HCT116 (cell line): Measurements from ENCODE around the gene TMEM94. TPM values are rescaled to one million over a fixed set of nuclear protein-coding genes. Genes with fewer than 3 reads are reported as not detected.

Source experiments
- ATAC-seq: fragments of 200-7000 bp; cut with Tn5 transposase; 2 replicates; pipeline ENCODE4 v1.9.1; 2020; ENCODE audit warnings: mild to moderate bottlenecking, moderate library complexity
- BruUV-seq: library from RNA; stranded (reverse); fragments of 400-500 nt; replicated peaks from 2 replicates; lab custom pipeline; 2021; lab: Mats Ljungman, UMichigan
- CTCF ChIA-PET: fragments of 300-600 bp; sonication (Branson Sonifier 250); formaldehyde crosslinking; loops from one replicate; lab custom pipeline; 2021; ENCODE audit warnings: antibody characterized with exemption; lab: Charles Lee
- POLR2A ChIA-PET: fragments of 300-600, 350-600 bp; sonication (Branson Sonifier 250); formaldehyde crosslinking; loops from one replicate; lab custom pipeline; 2021; ENCODE audit warnings: antibody characterized with exemption; lab: Charles Lee
- RAD21 ChIA-PET, 2 experiments: fragments of 300-600 bp; sonication (Branson Sonifier 250); formaldehyde crosslinking; loops; one replicate each; lab custom pipeline; 2023; ENCODE audit warnings: low total read pairs in 2 of 2; ENCODE audit not compliant: uncharacterized antibody in 2 of 2, unreplicated experiment in 2 of 2, low non-redundant PET in 1 of 2; lab: Charles Lee
- DNase-seq: peaks from one replicate; pipeline ENCODE4 v3.0.0-alpha.2; 2010; ENCODE audit warnings: low read depth, low spot score
- H2AFZ ChIP-seq: fragments of 200-600 bp; shearing (Covaris generic), sonication (generic); 2 replicates; pipeline ENCODE4 v1.6.1; 2017; ENCODE audit warnings: low read depth, mixed run types, mixed read lengths, antibody characterized with exemption, low read length; ENCODE audit not compliant: poor library complexity, severe bottlenecking
- H3K27ac ChIP-seq: 2 replicates; pipeline ENCODE4 v1.5.1; 2012; ENCODE audit warnings: low read depth, low read length
- H3K27me3 ChIP-seq: fragments of 200-600 bp; sonication (generic); 2 replicates; pipeline ENCODE4 v1.6.1; 2016; ENCODE audit warnings: mixed run types, low read length, mixed read lengths; ENCODE audit not compliant: insufficient read depth
- H3K36me3 ChIP-seq, 2 experiments: fragments of 200-500 bp in 1 of 2; fragments of 200-600 bp in 1 of 2; sonication (Bioruptor generic) in 1 of 2; sonication (generic) in 1 of 2; 2 replicates each; pipeline versions ENCODE4 v1.5.1 to v1.6.1; 2014 to 2016; ENCODE audit warnings: low read length in 2 of 2, inconsistent platforms in 1 of 2, mixed read lengths in 1 of 2, mixed run types in 1 of 2; ENCODE audit not compliant: insufficient read depth in 2 of 2, control insufficient read depth in 1 of 2
- H3K4me1 ChIP-seq, 2 experiments: fragments of 200-600 bp in 1 of 2; sonication (generic) in 1 of 2; 2 replicates each; pipeline versions ENCODE4 v1.5.1 to v1.6.1; 2012 to 2017; ENCODE audit warnings: low read length in 2 of 2, inconsistent platforms in 1 of 2, mild to moderate bottlenecking in 1 of 2, mixed read lengths in 1 of 2, mixed run types in 1 of 2, moderate library complexity in 1 of 2; ENCODE audit not compliant: insufficient read depth in 2 of 2, control insufficient read depth in 1 of 2
- H3K4me2 ChIP-seq: fragments of 200-600 bp; sonication (generic); 2 replicates; pipeline ENCODE4 v1.6.1; 2017; ENCODE audit warnings: mixed run types, low read length, mixed read lengths
- H3K4me3 ChIP-seq, 2 experiments: fragments of 200-600 bp in 1 of 2; sonication (generic) in 1 of 2; replicated peaks in 1 of 2; 2 replicates each; pipeline ENCODE4 v1.5.1; 2011 to 2016; ENCODE audit warnings: low read length in 2 of 2, control low read depth in 1 of 2, low read depth in 1 of 2, mild to moderate bottlenecking in 1 of 2, mixed read lengths in 1 of 2, mixed run types in 1 of 2
- H3K79me2 ChIP-seq: fragments of 200-600 bp; sonication (generic); 2 replicates; pipeline ENCODE4 v1.6.1; 2017; ENCODE audit warnings: mild to moderate bottlenecking, mixed run types, low read length, moderate library complexity, mixed read lengths; ENCODE audit not compliant: insufficient read depth
- H3K9ac ChIP-seq: fragments of 200-600 bp; sonication (generic); 2 replicates; pipeline ENCODE4 v1.6.1; 2016; ENCODE audit warnings: low read length, mixed read lengths
- H3K9me2 ChIP-seq: fragments of 200-600 bp; sonication (generic), shearing (Covaris generic); 2 replicates; pipeline ENCODE4 v1.6.1; 2017; ENCODE audit warnings: mixed run types, mild to moderate bottlenecking, moderate library complexity; ENCODE audit not compliant: insufficient read depth
- H3K9me3 ChIP-seq, 2 experiments: fragments of 200-500 bp in 1 of 2; fragments of 200-600 bp in 1 of 2; sonication (Bioruptor generic) in 1 of 2; sonication (generic) in 1 of 2; 2 replicates each; pipeline ENCODE4 v1.6.1; 2014 to 2017; ENCODE audit warnings: low read length in 2 of 2, mixed read lengths in 2 of 2, inconsistent platforms in 1 of 2, low read depth in 1 of 2, mild to moderate bottlenecking in 1 of 2, mixed run types in 1 of 2, moderate library complexity in 1 of 2; ENCODE audit not compliant: control insufficient read depth in 1 of 2, insufficient read depth in 1 of 2
- H4K20me1 ChIP-seq: fragments of 200-600 bp; sonication (generic), shearing (Covaris generic); 2 replicates; pipeline ENCODE4 v1.6.1; 2017; ENCODE audit warnings: mixed run types, mild to moderate bottlenecking, moderate library complexity; ENCODE audit not compliant: insufficient read depth
- ELF1 ChIP-seq: IDR thresholded peaks from 2 replicates; pipeline ENCODE4 v1.6.1; 2012; ENCODE audit warnings: low read depth, borderline replicate concordance
- EZH2 ChIP-seq: fragments of 200-600 bp; sonication (generic); IDR thresholded peaks from 2 replicates; pipeline ENCODE4 v1.6.1; 2017; ENCODE audit warnings: antibody characterized with exemption, mixed run types
- FOSL1 ChIP-seq: IDR thresholded peaks from 2 replicates; pipeline ENCODE4 v1.6.1; 2012; ENCODE audit warnings: low read depth
- POLR2AphosphoS5 ChIP-seq: IDR thresholded peaks from 2 replicates; pipeline ENCODE4 v1.6.1; 2011; ENCODE audit warnings: mild to moderate bottlenecking, low read depth, low read length, moderate library complexity
- SP1 ChIP-seq: IDR thresholded peaks from 2 replicates; pipeline ENCODE4 v1.6.1; 2012; ENCODE audit warnings: low read depth
- TCF7L2 ChIP-seq: IDR thresholded peaks from 2 replicates; pipeline ENCODE4 v1.7.0; 2011; ENCODE audit warnings: borderline replicate concordance, inconsistent platforms; ENCODE audit not compliant: insufficient read depth, insufficient read length; ENCODE audit errors: extremely low read depth
- intact Hi-C: fragments of 100-400 bp; cut with micrococcal nuclease; formaldehyde crosslinking; loops from 2 replicates; pipeline ENCODE4 v1.10.0; 2022
- total RNA-seq: library from RNA; stranded (reverse); gene quantifications from one replicate; pipeline ENCODE4 v1.2.1, GENCODE V29; 2021; ENCODE audit not compliant: unreplicated experiment
- TF ChIP-seq, protein P1 (sequence below): IDR thresholded peaks from 2 replicates; pipeline ENCODE4 v1.6.1; 2012; ENCODE audit warnings: low read depth
- TF ChIP-seq, protein P2 (sequence below): IDR thresholded peaks from 2 replicates; pipeline ENCODE4 v1.6.1; 2012
- TF ChIP-seq, protein P3 (sequence below): IDR thresholded peaks from 2 replicates; pipeline ENCODE4 v1.6.1; 2012
- TF ChIP-seq, protein P4 (sequence below): IDR thresholded peaks from 2 replicates; pipeline ENCODE4 v1.6.1; 2011; ENCODE audit warnings: mild to moderate bottlenecking, low read length, moderate library complexity; ENCODE audit not compliant: insufficient replicate concordance; ENCODE audit errors: extremely low read depth

Gene TMEM94
- total RNA-seq, 1 experiment from 2014 or later = 75.4 TPM

DNA sequence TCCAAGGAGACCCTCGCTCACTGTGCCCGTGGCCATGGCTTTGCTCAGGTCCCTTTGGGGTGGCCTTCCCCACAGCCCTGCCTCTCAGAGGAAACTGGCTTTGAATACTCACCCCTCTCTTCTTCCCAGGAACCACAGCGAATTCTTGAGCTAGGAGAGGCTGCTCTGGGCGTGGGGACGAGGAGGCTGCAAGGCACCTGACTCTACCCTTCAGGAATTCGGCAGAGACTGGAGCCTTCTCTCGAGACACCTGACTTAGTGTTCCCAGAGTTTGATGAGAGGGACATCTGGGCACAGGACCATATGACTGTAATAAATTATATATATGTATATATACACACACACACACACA lies 75.3 kb downstream of the TMEM94 start:
- Histone ChIP-seq H3K79me2 (peaks cover 89% of the 10 kb centered on the region), H4K20me1 (no peaks in the 10 kb centered on the region), H3K4me1 (peaks cover 46 to 67% of the 10 kb centered on the region in 2 experiments), H3K4me3 (peak overlapping the region; percentile 17 to 35), H3K9me2 (no peaks in the 10 kb centered on the region), H3K9me3 (no peaks in the 10 kb centered on the region), H2AFZ (no peak overlapping the region), H3K27me3 (no peaks in the 10 kb centered on the region), H3K27ac (peak overlapping the region; percentile 98), H3K36me3 (peaks cover 0 to 11% of the 10 kb centered on the region in 2 experiments; a peak in 1 of 4 replicates), H3K4me2 (peak overlapping the region; percentile 79), H3K9ac (peak overlapping the region; percentile 70)
- CTCF ChIA-PET = no interaction called here
- TF ChIP-seq POLR2AphosphoS5 (0 out of 2 replicates have a peak, but pooled peaks have one; percentile 21), SP1 (no peak), TCF7L2 (no peak)
- POLR2A ChIA-PET = interaction anchor here (1.4 kb wide), 1 partner anchor 19 kb away, joined by 3 read pairs; no protein-coding TSS in a partner anchor
- DNase-seq (peak; percentile 75), ATAC-seq (peak; percentile 86)
- BruUV-seq = no TSS peak
- RAD21 ChIA-PET = no interaction called here
- intact Hi-C loops = no loop called here

DNA sequence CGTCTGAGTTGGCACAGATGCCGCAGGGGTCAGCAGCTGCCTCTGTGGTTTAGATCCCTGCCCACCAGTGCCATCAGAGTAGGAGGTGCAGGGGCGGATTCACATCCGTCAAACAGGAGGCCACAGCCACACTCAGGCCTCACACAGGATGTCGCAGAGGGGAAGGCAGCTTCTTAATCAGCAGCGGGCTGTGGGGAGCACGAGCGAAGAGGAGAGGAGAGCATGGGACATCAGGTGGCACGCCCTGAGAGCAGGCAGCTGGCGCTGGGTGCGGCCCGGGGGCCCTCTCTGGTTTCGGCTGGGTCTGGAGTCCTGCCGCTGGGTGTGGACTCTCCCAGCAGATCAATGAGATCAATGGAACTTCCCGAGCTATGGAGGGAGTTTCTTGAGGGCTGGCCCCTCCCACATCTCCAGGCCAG lies 78.7 kb downstream of the TMEM94 start:
- no peak for DNase-seq
- H3K79me2 ChIP-seq = peaks cover 88% of the 10 kb centered on the region
- RAD21 ChIA-PET = no interaction called here
- H3K36me3 ChIP-seq = peaks cover 0 to 11% of the 10 kb centered on the region in 2 experiments; a peak in 1 of 4 replicates
- H2AFZ ChIP-seq = no peak overlapping the region
- no peaks in the 10 kb centered on the region for H3K9me3 ChIP-seq
- TF ChIP-seq, protein P1, sequence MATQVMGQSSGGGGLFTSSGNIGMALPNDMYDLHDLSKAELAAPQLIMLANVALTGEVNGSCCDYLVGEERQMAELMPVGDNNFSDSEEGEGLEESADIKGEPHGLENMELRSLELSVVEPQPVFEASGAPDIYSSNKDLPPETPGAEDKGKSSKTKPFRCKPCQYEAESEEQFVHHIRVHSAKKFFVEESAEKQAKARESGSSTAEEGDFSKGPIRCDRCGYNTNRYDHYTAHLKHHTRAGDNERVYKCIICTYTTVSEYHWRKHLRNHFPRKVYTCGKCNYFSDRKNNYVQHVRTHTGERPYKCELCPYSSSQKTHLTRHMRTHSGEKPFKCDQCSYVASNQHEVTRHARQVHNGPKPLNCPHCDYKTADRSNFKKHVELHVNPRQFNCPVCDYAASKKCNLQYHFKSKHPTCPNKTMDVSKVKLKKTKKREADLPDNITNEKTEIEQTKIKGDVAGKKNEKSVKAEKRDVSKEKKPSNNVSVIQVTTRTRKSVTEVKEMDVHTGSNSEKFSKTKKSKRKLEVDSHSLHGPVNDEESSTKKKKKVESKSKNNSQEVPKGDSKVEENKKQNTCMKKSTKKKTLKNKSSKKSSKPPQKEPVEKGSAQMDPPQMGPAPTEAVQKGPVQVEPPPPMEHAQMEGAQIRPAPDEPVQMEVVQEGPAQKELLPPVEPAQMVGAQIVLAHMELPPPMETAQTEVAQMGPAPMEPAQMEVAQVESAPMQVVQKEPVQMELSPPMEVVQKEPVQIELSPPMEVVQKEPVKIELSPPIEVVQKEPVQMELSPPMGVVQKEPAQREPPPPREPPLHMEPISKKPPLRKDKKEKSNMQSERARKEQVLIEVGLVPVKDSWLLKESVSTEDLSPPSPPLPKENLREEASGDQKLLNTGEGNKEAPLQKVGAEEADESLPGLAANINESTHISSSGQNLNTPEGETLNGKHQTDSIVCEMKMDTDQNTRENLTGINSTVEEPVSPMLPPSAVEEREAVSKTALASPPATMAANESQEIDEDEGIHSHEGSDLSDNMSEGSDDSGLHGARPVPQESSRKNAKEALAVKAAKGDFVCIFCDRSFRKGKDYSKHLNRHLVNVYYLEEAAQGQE = no peak
- no peak for TF ChIP-seq ELF1
- no peak for TF ChIP-seq EZH2
- TF ChIP-seq, protein P2, sequence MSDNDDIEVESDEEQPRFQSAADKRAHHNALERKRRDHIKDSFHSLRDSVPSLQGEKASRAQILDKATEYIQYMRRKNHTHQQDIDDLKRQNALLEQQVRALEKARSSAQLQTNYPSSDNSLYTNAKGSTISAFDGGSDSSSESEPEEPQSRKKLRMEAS = no peak
- TF ChIP-seq, protein P3, sequence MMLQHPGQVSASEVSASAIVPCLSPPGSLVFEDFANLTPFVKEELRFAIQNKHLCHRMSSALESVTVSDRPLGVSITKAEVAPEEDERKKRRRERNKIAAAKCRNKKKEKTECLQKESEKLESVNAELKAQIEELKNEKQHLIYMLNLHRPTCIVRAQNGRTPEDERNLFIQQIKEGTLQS = no peak
- no peak for TF ChIP-seq POLR2AphosphoS5
- TF ChIP-seq FOSL1 = no peak
- TF ChIP-seq, protein P4, sequence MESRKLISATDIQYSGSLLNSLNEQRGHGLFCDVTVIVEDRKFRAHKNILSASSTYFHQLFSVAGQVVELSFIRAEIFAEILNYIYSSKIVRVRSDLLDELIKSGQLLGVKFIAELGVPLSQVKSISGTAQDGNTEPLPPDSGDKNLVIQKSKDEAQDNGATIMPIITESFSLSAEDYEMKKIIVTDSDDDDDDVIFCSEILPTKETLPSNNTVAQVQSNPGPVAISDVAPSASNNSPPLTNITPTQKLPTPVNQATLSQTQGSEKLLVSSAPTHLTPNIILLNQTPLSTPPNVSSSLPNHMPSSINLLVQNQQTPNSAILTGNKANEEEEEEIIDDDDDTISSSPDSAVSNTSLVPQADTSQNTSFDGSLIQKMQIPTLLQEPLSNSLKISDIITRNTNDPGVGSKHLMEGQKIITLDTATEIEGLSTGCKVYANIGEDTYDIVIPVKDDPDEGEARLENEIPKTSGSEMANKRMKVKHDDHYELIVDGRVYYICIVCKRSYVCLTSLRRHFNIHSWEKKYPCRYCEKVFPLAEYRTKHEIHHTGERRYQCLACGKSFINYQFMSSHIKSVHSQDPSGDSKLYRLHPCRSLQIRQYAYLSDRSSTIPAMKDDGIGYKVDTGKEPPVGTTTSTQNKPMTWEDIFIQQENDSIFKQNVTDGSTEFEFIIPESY = no peak
- H3K9me2 ChIP-seq = no peaks in the 10 kb centered on the region
- no peak overlapping the region for H3K4me3 ChIP-seq
- intact Hi-C loops = no loop called here
- no peak overlapping the region for H3K4me2 ChIP-seq
- CTCF ChIA-PET = interaction anchor here (1.5 kb wide), 1 partner anchor 10 kb away, joined by 3 read pairs; the partner anchor contains the start of gene LLGL2
- H3K27ac ChIP-seq = peak overlapping the region; percentile 4; the same call in 1 of the 2 replicates
- BruUV-seq = no TSS peak
- no peaks in the 10 kb centered on the region for H4K20me1 ChIP-seq
- peaks cover 32 to 56% of the 10 kb centered on the region in 2 experiments for H3K4me1 ChIP-seq
- POLR2A ChIA-PET = interaction anchor here (1.4 kb wide), 1 partner anchor 9 kb away, joined by 5 read pairs; no protein-coding TSS in a partner anchor
- H3K9ac ChIP-seq = no peak overlapping the region
- ATAC-seq = no peak
- H3K27me3 ChIP-seq = no peaks in the 10 kb centered on the region
